ENCODE measurements around the gene ACTR8. TPM values are rescaled to one million over a fixed set of nuclear protein-coding genes. Genes with fewer than 3 reads are reported as not detected.
"Not testable (repeated sequence)": the region's sequence is repeated elsewhere in the genome, so short reads cannot be mapped to it uniquely, and the experiment has no call there.

Gene ACTR8
- total RNA-seq (10 to 100 TPM; 19.3 to 48.2 (median 32.4) TPM), polyA plus RNA-seq (10 to 100 TPM; 12.0 to 19.5 TPM)
- long read RNA-seq, donor 1, transcript ACTR8-201 (13 exons, 3,629 nt): major isoform, 15 of 21 reads
- long read RNA-seq, donor 1, partial matches to known transcripts: 3 of 21 reads
- long read RNA-seq, donor 1, other reads (novel, unspliced or antisense): 3 of 21 reads
- long read RNA-seq, donor 2, transcript ACTR8-201 (13 exons, 3,629 nt): major isoform, 66 of 80 reads
- long read RNA-seq, donor 2, partial matches to known transcripts: 6 of 80 reads
- long read RNA-seq, donor 2, other reads (novel, unspliced or antisense): 8 of 80 reads
- long read RNA-seq, donor 3, transcript ACTR8-201 (13 exons, 3,629 nt): major isoform, 16 of 21 reads
- long read RNA-seq, donor 3, partial matches to known transcripts: 1 of 21 reads
- long read RNA-seq, donor 3, other reads (novel, unspliced or antisense): 4 of 21 reads

GRCh38 chr3:53881691-53882593 is at the start of gene ACTR8:
Gene ACTR8 (minus strand): TSS chr3:53882152. CDS start chr3:53882101, 51 bp downstream.
- no peaks in the 10 kb centered on the region for H3K9me3 ChIP-seq
- 1% methylated on average over 44 to 65 of the region's 65 CpGs for WGBS, 4 donors
- peaks cover 0 to 21% (median 13%) of the 10 kb centered on the region in 12 donors for H3K4me1 ChIP-seq
- DNase-seq: peak; percentile 90 to 95 (median 91)
- H3K27ac ChIP-seq: peak within 1 kb of the TSS; percentile 56 to 96 (median 91)
- intact Hi-C loops (cut with DNase I): no loop called here
- H3K4me3 ChIP-seq: peak within 1 kb of the TSS; percentile 65 to 95 (median 90)
- no peaks in the 10 kb centered on the region for H3K27me3 ChIP-seq
- TF ChIP-seq POLR2A (IDR thresholded peaks at IDR 0.05) (no peak), CTCF (IDR thresholded peaks at IDR 0.05) (peak in 7 of 12 donors; percentile 2 to 31 (median 21))
- peaks cover 3 to 71% (median 67%) of the 10 kb centered on the region in 9 donors for H3K36me3 ChIP-seq
- peak; percentile 93 to 98 (median 98) for ATAC-seq

- ATAC-seq; H3K4me3 ChIP-seq; H3K27ac ChIP-seq; H3K4me1 ChIP-seq; intact Hi-C loops (cut with DNase I); H3K9me3 ChIP-seq; H3K36me3 ChIP-seq; DNase-seq: not testable (repeated sequence)
- WGBS, 4 donors: 69 to 76% (median 73%) methylated on average over 30 of the region's 30 CpGs
- peaks cover 0 to 24% (median 0%) of the 10 kb centered on the region in 9 donors for H3K27me3 ChIP-seq
These were observed 45.4 kb upstream of the ACTR8 start for GRCh38 chr3:53927208-53927872.

GRCh38 chr3:53921296-53921695 is 39.3 kb upstream of the ACTR8 start:
- peaks cover 0 to 18% (median 0%) of the 10 kb centered on the region in 9 donors for H3K27me3 ChIP-seq
- no peak overlapping the region for H3K27ac ChIP-seq
- WGBS, 4 donors: 28 to 52% (median 45%) methylated on average over 1 of the region's 1 CpG
- no peak for ATAC-seq
- intact Hi-C loops (cut with DNase I): loop anchor here in 1 of 10 donors (5.0 kb wide), 1 partner anchor 244 kb away; no protein-coding TSS in a partner anchor
- TF ChIP-seq POLR2A (IDR thresholded peaks at IDR 0.05): no peak
- peak in 11 of 12 donors; percentile 21 to 53 (median 36) for TF ChIP-seq CTCF (IDR thresholded peaks at IDR 0.05)
- peaks cover 0 to 16% (median 0%) of the 10 kb centered on the region in 12 donors for H3K9me3 ChIP-seq
- no peaks in the 10 kb centered on the region for H3K4me1 ChIP-seq
- no peak for DNase-seq
- no peaks in the 10 kb centered on the region for H3K36me3 ChIP-seq
- no peak overlapping the region for H3K4me3 ChIP-seq

DNA sequence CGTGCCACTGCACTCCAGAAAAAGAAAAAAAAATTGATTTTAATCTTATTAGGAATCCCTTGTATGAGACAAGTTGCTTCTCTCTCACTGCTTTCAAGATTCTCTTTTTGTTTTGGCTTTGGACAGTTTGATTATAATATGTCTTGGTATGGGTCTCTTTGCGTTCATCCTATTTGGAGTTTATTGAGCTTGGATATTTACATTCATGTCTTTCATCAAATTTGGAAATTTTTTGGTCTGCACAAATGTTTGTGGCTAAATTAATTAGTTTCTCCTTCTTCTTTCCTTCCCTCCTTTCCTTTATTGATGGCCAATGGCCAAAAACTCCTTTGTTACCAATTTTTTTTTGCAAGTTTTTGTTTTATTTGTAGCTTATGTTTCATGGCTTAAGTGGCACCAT is 37.8 kb upstream of the ACTR8 start:
- ATAC-seq (no peak), DNase-seq (no peak)
- WGBS, 4 donors: 86 to 93% (median 89%) methylated on average over 2 of the region's 2 CpGs
- Histone ChIP-seq H3K27ac (no peak overlapping the region), H3K36me3 (no peaks in the 10 kb centered on the region), H3K9me3 (peaks cover 0 to 16% (median 0%) of the 10 kb centered on the region in 12 donors), H3K4me3 (no peak overlapping the region), H3K27me3 (peaks cover 0 to 18% (median 0%) of the 10 kb centered on the region in 9 donors), H3K4me1 (no peaks in the 10 kb centered on the region)
- TF ChIP-seq CTCF (IDR thresholded peaks at IDR 0.05): no peak
- no peak for TF ChIP-seq POLR2A (IDR thresholded peaks at IDR 0.05)
- intact Hi-C loops (cut with DNase I): loop anchor here in 1 of 10 donors (5.0 kb wide), 1 partner anchor 242 kb away; no protein-coding TSS in a partner anchor

Data from heart left ventricle (tissue), 16 donors.